DMS153 treated with DMSO at 0.1 percent for 48 hours (cell line): Measurements from ENCODE around the gene PLA2G2A.

Experiments
- DNase-seq: peaks from one replicate; lab custom pipeline; 2025; ENCODE audit not compliant: unreplicated experiment; lab: John Stamatoyannopoulos, UW

The PLA2G2A gene

DNA sequence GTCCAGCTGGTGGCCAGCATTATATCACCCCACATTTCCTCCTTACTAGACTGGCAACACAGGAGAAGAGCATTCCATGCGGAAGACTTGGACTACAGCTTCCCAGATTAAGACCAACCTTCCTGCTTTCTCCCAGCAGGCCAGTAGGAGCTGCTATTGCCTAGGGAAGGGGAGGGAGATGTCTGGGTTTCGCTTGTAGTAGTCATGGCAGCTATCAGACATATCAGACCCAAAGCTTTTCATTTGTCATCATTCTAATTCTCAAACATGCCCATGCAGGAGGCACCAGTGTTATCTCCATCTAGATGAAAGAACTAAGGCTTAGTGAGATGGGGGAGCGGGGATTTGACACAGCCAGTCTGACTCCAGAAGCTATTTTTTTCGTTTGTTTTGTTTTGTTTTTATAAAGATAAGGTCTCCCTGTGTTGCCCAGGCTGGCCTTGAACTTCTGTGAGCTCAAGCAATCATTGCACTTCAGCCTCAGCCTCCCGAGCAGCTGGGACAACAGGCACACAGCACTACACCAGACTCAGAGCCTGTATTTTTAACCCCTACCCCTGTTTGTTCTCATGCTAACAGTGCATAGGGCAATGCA, 4.5 kb downstream of the PLA2G2A start:
- peak; percentile 9 for DNase-seq

DNA sequence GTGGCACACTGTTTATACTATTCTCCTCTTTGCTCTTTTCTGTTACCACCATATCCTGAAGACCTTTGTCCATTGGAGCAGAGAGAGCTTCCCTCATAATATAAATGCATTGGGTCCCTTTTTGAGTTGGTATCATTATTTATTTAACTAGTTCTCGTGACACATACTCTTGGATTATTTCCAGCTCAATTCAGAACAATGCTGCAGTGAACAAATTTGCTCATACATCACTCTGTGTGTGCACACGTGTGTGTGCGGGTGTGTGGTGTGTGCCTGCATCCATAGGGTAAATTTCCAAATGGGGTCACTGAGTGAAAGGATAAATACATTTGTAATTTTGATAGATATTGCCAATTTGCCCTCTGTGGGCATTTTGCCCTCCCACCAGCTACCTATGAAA, 5.8 kb downstream of the PLA2G2A start:
- peak; percentile 6 for DNase-seq

DNA sequence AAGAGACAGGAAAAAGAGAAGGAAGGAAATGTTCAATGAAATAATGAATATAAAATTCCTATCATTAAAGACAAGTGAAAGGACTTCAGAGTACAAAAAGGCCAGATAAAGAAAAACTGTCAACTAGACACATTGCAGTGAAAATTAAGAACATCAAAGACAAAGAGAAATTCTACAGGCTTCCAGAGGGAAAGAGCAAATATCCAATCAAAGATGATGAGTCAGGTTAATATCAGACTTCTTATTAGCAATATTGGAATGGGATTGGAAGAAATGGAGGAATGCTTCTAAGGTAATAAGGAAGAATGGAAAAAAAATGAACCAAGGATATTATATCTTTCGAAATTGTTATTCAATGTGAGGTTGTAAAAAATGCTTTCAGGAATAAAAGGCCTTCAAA, 7.8 kb downstream of the PLA2G2A start:
- no peak for DNase-seq

DNA sequence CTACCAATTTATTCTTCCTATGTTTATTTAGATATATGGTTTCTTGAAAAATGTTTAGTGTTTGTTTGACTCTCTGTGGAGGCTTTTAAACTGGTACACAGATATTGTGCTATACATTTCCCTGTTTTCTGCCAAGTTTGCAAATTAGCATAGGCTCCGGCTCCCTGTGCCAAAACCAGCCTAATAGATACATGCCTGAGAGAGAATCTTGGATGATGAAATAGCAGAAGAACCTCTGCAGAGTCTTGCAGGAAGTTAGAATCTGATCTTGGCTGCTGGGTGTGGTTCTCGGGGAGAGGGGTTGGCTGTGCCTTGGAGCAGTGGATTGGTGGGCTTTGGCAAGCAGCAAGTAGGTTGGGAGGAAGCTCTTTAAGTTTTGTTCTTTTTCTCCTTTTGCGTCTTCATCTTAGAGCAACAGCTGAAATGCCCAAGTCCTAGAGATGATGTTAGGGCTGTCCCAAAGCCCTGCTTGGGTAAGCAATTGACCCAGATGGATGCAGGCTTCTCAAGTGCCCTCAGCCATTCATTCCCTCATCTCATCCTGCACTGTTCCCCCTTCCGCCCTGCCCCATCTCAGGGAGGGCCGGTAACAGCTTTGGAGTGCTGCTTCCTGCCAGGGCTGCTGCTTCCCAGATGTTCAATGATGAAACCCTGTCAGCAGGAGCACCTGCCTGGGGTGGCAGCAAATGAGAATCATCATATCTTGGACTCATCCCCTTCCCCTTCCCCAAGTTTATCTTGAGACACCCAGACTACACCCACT, 9.3 kb downstream of the PLA2G2A start:
- DNase-seq, result no peak

DNA sequence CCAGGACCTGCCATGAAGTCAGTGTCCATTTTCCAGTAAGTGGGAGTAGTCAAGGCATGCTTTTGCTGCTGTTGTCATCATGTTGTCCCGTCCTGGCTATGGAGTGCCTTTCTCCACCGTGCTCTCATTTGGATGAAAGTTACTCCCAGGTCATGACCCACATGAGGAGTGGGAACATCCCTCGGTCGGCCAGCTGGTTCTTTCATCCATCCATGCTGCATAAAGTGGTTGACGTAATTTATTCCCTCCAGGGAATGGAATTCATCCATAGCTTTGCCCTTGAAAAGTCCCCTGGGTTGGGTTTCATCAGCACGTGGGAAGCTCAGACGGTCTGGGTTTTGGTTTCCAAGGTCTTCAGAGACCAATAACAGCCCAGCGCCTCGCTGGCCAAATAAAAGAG, 11.6 kb downstream of the PLA2G2A start:
- DNase-seq, result no peak

DNA sequence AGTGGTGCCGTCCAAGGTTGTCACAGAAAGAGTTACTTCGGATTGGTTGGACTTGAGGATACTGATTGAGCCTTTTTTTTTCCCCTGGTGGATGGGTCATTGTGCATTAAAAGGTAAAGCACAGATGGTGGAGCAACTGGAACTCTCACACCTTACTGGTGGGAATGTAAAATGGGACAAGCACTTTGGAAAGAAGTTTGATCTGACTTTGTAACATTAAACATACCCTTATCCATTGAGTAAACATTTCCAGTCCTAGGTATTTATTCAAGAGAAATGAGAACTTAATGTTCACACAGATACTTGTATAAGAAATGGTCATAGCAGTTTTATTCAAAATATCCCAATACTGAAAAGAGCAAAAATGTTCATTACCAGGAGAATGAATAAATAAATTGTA, 14.9 kb downstream of the PLA2G2A start:
- DNase-seq, result no peak

DNA sequence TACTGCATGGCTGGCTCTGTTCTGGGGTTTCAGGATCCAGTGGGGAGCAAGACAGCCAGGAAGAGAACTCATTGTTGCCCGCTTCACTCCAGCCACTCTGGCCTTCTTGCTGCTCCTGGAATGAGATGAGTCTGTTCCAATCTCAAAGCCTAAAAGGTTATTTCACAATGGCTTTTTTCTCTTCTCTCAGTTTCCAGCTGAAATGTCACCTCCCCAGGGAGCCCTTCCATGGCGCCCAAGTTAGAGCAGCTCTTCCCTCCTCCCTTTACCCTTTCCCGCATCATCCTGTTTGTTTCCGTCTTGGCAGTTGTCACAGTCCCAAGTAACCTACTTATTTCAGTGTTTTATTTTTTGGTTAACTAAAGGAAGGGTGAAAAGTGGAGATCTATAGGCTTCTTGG, 15.8 kb downstream of the PLA2G2A start:
- DNase-seq, result no peak

DNA sequence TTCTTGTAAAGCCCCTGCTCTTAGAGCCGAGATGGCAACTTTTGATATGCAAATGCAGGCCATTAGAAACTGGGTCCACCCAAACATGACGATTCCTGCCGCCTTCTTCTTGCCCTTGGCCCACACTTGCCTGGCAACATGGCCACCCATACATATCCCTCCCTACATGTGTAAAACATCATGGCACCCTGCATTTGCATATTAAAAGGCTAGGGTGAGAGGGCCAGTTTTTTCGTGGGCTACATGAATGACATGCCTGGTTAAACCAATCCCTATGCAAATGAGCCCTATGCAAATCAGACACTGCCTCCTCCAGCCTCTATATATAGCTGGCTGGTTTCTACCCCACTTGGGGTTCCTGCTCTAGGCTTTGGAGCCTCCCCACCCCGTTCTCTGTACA, 18.8 kb downstream of the PLA2G2A start:
- DNase-seq, result no peak

DNA sequence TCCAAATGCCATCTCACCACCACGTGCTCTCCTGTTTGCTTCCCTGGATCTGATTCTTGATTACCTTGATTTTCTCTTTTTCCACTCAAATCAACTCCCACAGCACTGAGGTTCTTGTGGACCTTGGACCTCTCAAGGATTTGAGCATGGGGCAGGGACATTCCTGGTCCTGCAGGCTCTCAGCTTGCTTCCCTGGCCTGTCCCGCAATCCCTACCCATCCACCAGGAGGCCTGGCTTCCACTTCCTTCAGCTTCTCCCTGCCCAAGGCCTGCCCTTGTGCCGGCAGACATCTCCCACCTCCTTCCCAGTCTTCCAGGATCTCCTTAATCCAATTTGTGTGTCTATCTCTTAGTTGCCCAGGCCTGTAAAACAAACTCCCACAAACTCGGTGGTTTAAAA, 21.6 kb downstream of the PLA2G2A start:
- DNase-seq, result no peak

DNA sequence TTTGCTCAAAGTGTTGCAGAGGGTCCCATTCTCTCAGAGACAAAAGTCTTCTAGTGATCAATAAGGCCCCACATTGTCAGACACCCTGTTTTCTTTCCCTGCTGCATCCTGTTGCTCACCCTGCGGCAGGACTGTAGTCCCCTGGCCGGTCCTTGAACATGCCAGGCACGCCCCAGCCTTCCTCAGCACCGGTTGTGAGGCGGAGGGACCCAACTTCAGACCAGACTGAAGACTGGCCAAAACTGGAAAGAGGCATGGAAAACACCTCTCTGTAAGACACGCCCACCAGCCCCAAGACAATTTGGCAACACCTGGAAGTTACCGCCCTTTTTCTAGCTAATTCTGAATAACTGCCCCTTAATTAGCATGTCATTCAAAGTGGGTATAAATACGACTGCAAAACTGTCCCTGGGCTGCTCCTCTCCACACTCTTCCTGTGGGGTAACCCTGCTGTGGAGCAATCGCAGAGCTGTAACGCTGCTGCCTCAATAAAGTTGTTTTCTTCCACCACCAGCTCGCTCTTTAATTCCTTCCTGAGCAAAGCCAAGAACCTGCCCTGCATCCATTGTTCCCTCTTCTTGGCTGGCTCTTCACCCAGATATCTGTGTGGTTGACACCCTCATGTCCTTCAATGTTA, 23.8 kb downstream of the PLA2G2A start:
- no peak for DNase-seq

DNA sequence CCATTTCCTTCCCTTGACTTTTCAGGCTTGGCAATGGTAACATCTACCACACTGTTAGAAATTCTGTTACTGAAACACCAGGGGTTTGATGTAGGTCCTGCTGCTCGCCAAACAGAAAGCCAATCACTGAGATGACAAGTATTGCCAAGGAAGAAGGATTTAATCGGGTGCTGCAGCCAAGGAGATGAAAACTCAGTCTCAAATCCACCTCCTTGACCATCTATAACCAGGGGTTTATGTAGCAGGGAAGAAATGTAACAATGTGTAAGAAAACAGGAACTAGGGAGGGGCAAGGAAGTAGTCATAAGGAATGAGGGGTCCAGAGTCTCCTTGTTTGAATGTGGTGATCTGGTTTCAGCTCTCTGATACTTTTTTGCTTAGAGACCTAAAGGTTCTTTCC, 25.4 kb downstream of the PLA2G2A start:
- DNase-seq, result no peak

DNA sequence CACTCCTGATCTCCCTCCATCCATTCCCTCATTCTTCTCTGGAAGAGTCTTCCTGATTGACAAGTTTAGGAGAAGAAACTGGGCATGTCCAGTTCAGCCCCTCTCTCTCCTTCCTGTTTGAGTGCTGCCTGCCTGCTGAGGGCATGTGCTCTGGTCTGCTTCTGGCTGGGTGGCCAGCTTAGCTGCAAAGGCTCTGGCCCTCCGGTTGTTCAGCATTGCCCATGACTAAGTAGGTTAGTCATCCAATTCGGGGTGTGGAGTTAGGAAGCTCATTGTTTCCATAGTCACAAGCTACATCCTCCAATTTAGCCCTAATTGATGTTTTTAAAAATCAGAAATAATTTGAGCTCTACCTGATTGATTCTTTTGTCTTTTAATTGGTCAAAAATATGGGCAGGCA, 30.4 kb downstream of the PLA2G2A start:
- DNase-seq, result no peak

DNA sequence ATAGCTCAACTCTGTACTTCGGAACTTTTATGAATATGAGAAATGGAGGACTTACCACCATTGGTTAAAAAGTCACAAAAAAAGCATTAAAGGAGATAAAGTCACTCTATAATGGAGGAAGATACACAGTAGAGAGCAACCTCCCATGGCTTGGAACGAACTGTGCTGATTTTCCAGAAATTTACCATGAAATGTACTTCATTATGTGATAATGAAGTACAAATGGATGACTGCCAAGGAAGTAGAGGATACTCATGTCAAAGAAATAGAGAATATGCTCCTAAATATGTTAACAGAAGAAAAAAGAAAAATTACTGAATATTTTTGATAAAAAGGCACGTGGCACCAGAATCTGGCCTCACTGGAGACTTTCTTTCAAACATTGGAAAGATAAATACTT, 32.4 kb downstream of the PLA2G2A start:
- DNase-seq, result no peak

DNA sequence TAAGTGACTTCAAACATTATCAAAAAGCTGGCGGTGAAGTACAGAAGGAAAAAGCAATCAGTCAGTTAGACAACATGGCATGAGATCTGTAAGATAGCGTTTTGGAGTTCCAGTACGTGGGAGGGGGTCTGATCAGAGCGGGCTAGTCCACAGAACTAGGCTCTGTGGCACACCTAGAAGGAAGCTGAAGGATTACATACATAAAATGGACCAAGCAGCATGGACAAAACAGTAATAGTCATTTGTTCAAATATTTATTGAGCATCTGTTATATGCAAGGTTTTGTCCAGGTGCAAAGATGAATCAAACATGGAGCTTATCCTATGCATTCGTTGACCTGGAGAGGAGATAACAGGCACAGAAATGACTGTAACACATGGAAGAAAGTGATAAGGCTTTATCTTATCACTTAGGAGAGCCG, 33.1 kb downstream of the PLA2G2A start:
- DNase-seq, result no peak

DNA sequence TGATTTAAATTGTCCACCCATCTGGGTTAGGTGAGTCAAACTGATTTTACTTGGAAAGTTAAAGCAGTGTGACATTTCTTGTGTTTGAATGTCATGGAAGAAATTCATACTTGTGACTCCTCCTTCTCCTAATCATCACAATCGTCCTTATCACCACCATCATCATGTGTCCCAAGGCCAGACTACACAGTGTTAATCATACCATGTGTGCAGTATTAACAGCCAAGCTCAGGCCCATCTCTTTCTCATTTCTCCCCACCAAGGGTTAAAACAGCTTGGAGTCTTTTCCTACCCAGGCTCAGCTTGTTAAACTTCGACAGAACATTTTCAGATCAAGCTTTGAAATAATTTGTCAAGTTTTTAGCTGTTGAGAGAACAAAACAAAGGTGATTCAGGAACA, 33.5 kb downstream of the PLA2G2A start:
- DNase-seq, result no peak

DNA sequence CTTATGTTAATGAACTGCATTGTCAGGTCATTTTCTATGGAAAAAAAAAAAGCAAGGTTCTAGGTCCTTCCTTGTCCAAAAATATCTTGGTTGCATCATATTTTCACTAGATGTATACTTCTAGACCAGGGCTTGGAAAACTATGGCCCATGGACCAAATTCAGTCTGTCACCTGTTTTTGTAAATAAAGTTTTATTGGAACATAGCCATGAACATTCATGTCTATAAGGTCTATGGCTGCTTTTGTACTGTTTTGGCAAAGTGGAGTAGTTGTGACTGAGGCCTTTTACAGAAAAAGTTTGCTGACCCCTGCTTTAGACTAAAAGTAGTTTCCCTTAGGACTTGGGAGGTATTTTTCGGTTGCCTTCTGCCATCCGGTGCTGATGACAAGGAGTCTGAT, 36.8 kb downstream of the PLA2G2A start:
- DNase-seq, result no peak

DNA sequence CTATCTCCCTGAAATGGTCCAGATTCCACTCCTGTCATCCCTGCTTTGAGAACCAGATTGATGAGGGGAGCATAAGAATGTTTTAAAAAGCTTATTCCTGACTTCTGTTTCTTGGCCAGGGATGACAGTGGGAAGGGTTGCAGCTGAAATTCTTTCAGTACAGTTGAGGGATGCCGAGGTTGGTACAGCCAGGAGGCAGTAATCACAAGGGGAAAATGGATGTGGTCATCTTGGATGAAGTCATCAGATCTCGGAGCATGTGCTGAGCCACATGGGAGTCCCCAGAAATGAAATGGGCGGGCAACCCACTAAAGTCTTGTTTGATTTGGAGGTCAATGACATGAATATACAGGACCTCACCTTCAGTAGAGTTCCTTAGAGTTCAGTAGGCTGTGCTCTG, 37.3 kb downstream of the PLA2G2A start:
- DNase-seq, result no peak

DNA sequence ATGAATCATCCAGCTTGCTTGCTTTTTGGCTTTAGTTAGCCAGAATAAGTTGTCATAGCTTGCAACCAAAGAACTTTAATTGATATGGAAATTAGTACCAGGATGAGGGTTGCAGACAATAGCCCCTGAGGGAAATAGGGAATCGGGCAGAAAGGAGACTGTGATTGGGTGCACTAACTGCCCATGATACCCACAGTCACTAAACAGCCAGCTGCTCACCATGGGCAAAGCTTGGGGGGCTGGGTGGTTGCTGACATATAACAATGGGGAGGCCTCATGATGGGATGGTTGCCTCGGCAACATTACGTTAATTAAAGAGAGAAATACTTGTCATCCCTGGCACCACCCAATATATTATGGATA, 38.2 kb downstream of the PLA2G2A start:
- no peak for DNase-seq

DNA sequence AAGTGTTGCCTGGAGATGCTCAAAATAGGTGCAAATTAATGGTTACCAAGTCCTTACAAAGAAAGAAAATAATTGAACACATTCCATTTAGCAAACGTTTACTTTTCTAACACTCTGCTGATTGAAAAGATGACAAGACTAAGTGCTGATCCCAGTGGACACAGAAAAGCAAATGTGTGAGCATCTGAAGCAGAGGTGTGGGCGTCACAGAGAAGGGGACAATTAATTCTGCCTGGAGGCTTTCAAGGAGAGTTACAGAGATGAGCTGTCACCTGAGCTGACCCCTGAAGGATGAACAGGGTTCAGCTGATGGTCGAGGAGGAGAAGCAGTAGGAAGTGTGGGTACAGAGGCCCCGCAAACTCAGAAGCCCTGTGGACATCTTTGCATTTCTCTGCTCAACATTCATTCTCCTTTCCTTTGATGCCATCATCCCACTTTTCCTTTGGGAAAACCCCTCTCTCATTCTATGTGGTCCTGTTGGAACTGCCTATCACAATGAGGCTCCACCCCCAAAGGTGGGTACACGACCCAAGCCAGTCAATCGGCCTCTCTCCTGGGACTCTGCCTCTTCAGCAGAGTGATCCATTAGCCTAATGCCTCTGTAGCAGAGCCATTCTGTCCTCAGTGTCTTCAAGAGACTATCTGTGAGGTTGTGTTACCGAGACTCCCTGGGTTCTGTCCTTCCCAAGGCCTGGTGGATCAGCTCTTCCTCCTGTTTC, 38.8 kb downstream of the PLA2G2A start:
- DNase-seq, result no peak

DNA sequence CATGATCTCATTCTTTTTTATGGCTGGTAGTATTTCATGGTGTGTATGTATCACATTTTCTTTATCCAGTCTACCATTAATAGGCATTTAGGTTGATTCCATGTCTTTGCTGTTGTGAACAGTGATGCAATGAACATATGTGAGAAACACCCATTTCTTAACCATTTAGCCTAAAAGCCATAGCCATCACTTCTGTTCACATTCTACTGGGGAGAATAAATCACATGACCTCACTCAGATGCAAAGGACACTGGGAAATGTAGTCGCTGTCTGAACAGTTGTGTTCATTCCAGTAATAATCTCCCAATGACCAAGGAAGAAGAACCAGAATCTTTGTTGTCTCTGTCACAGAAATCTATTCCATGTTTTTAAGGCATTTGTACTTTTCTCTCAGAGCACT, 40.9 kb downstream of the PLA2G2A start:
- DNase-seq, result no peak

DNA sequence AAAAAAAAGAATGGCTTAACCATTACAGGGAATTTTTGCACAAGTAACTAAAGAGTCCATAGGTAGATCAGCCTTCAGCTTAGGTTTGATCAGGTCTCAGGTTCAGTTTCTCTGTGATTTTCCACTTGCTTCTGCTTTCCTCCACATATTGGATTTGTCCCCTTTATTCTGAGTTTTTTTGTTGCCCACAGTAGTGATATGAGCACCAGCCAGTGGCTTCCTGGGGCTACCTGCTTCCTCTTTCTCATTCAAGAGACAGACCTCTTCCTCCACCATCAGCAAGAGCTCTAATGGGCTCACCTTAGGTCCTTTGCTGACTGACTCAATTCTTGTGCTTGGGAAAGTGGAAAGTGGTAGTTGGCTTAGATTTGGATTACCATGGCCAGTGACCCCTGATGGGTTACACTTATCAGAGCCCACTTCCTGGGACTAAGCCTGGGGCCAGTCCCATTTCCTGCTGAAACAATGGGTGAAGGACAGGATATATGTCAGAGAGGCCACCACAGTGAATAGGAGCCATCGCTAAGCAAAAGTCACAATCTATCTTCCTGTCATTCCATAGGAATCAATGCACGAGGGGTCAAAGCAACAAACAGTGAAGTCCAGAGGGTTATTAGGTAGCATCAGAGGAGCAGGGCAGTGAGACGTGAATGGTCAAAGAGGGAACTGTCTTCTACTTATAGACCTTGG, 43.2 kb downstream of the PLA2G2A start:
- no peak for DNase-seq
